Trophoblast cell (in vitro differentiated cells and primary cell): Measurements from ENCODE around the gene GPR87.

Source experiments
- DNase-seq, 2 donors: peaks; one replicate each; pipeline ENCODE4 v3.0.0-alpha.2; 2016
- H2AFZ ChIP-seq: 2 replicates; pipeline ENCODE4 v1.6.1; 2013; ENCODE audit warnings: low read length, moderate library complexity, mild to moderate bottlenecking; ENCODE audit not compliant: insufficient read depth, poor library complexity
- H2AK5ac ChIP-seq: 2 replicates; pipeline ENCODE4 v1.6.1; 2013; ENCODE audit warnings: mild to moderate bottlenecking, low read length
- H2BK120ac ChIP-seq: 2 replicates; pipeline ENCODE4 v1.6.1; 2013; ENCODE audit warnings: low read length, mild to moderate bottlenecking, moderate library complexity; ENCODE audit not compliant: insufficient read depth, poor library complexity
- H2BK12ac ChIP-seq: 2 replicates; pipeline ENCODE4 v1.6.1; 2013; ENCODE audit warnings: mild to moderate bottlenecking, low read length, moderate library complexity
- H2BK5ac ChIP-seq: 2 replicates; pipeline ENCODE4 v1.6.1; 2013; ENCODE audit warnings: low read length, low read depth, moderate library complexity, mild to moderate bottlenecking; ENCODE audit not compliant: poor library complexity
- H3K14ac ChIP-seq: 2 replicates; pipeline ENCODE4 v1.6.1; 2013; ENCODE audit warnings: mild to moderate bottlenecking, low read length
- H3K18ac ChIP-seq: 2 replicates; pipeline ENCODE4 v1.6.1; 2013; ENCODE audit warnings: mild to moderate bottlenecking, low read length
- H3K23ac ChIP-seq: 2 replicates; pipeline ENCODE4 v1.6.1; 2013; ENCODE audit warnings: low read length
- H3K27ac ChIP-seq: 2 replicates; pipeline ENCODE4 v1.5.1; 2013; ENCODE audit warnings: low read depth, mild to moderate bottlenecking, inconsistent platforms, low read length, moderate library complexity
- H3K27me3 ChIP-seq: 2 replicates; pipeline ENCODE4 v1.6.1; 2013; ENCODE audit warnings: inconsistent platforms, mild to moderate bottlenecking, low read length, moderate library complexity; ENCODE audit not compliant: insufficient read depth
- H3K36me3 ChIP-seq, 2 experiments: 1 replicate in 1 of 2; 2 replicates in 1 of 2; pipeline ENCODE4 v1.6.1; 2013; ENCODE audit warnings: low read length in 2 of 2, mild to moderate bottlenecking in 2 of 2, moderate library complexity in 1 of 2; ENCODE audit not compliant: insufficient read depth in 2 of 2, control insufficient read depth in 1 of 2
- H3K4ac ChIP-seq: 2 replicates; pipeline ENCODE4 v1.6.1; 2013; ENCODE audit warnings: low read depth, mild to moderate bottlenecking, low read length, moderate library complexity
- H3K4me1 ChIP-seq, 2 experiments: 1 replicate in 1 of 2; 2 replicates in 1 of 2; pipeline ENCODE4 v1.6.1; 2013; ENCODE audit warnings: low read length in 2 of 2, mild to moderate bottlenecking in 2 of 2, moderate library complexity in 1 of 2; ENCODE audit not compliant: insufficient read depth in 2 of 2, control insufficient read depth in 1 of 2
- H3K4me2 ChIP-seq: 2 replicates; pipeline ENCODE4 v1.6.1; 2013; ENCODE audit warnings: inconsistent platforms, mild to moderate bottlenecking, low read length, moderate library complexity
- H3K4me3 ChIP-seq: 2 replicates; pipeline ENCODE4 v1.5.1; 2013; ENCODE audit warnings: mild to moderate bottlenecking, low read depth, low read length, inconsistent platforms
- H3K79me1 ChIP-seq: one replicate; pipeline ENCODE4 v1.6.1; 2013; ENCODE audit warnings: low read length
- H3K79me2 ChIP-seq: 2 replicates; pipeline ENCODE4 v1.6.1; 2013; ENCODE audit warnings: low read length, mild to moderate bottlenecking; ENCODE audit not compliant: control insufficient read depth, insufficient read depth, poor library complexity
- H3K9ac ChIP-seq: 2 replicates; pipeline ENCODE4 v1.6.1; 2013; ENCODE audit warnings: mild to moderate bottlenecking, low read length
- H3K9me3 ChIP-seq: 2 replicates; pipeline ENCODE4 v1.6.1; 2013; ENCODE audit warnings: low read depth, mild to moderate bottlenecking, control low read depth, inconsistent platforms, low read length; ENCODE audit not compliant: insufficient read depth
- H4K12ac ChIP-seq: 2 replicates; pipeline ENCODE4 v1.6.1; 2013; ENCODE audit warnings: low read depth, mild to moderate bottlenecking, low read length, moderate library complexity
- H4K8ac ChIP-seq: 2 replicates; pipeline ENCODE4 v1.6.1; 2013; ENCODE audit warnings: low read depth, mild to moderate bottlenecking, low read length, moderate library complexity
- H4K91ac ChIP-seq: one replicate; pipeline ENCODE4 v1.6.1; 2013; ENCODE audit warnings: low read depth, mild to moderate bottlenecking, low read length, moderate library complexity
- WGBS: extraction: QIAGEN DNeasy Blood & Tissue Kit; methylation state at CpG from one replicate; pipeline ENCODE4 v1.1.7; 2013; ENCODE audit warnings: missing lambda C conversion rate; ENCODE audit not compliant: insufficient read length, insufficient coverage; ENCODE audit errors: extremely low coverage; 5-methylcytosine and 5-hydroxymethylcytosine counted together

Gene GPR87

DNA sequence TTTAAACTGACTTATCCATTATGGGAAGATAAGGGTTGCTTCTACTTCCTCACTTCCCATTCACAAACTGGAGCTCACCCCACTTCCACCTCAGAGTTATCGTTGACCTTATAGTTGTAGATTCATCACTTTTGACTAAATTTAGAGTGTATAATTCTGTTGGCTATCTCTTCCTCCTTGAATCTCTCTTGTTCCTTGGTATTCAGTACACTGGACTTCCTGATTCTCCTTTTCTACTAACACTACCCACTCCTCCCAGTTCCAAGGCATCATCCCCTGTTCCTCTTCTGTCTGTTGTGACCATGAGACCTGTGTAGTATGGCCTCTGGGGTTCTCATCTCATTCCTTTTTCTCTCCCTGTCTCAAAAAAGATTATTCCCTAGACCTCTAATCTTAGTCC lies 5.9 kb upstream of the GPR87 start:
- Histone ChIP-seq H2BK5ac (no peak overlapping the region), H3K9me3 (no peaks in the 10 kb centered on the region), H3K4me1 (peaks cover 0 to 3% of the 10 kb centered on the region in 2 experiments), H3K79me1 (no peaks in the 10 kb centered on the region), H2AFZ (no peak overlapping the region), H2BK120ac (no peak overlapping the region), H3K27ac (no peak overlapping the region), H3K9ac (no peak overlapping the region), H3K14ac (no peak overlapping the region), H4K12ac (no peak overlapping the region), H2BK12ac (no peak overlapping the region), H3K36me3 (no peaks in the 10 kb centered on the region), H2AK5ac (no peak overlapping the region), H4K8ac (no peak overlapping the region), H3K4ac (no peak overlapping the region), H3K4me2 (no peak overlapping the region), H3K23ac (no peak overlapping the region), H3K18ac (no peak overlapping the region), H3K4me3 (no peak overlapping the region), H3K27me3 (no peaks in the 10 kb centered on the region), H4K91ac (no peak overlapping the region), H3K79me2 (no peaks in the 10 kb centered on the region)
- no peak for DNase-seq
- WGBS: no CpG with 5 or more reads among the region's 1 CpG

DNA sequence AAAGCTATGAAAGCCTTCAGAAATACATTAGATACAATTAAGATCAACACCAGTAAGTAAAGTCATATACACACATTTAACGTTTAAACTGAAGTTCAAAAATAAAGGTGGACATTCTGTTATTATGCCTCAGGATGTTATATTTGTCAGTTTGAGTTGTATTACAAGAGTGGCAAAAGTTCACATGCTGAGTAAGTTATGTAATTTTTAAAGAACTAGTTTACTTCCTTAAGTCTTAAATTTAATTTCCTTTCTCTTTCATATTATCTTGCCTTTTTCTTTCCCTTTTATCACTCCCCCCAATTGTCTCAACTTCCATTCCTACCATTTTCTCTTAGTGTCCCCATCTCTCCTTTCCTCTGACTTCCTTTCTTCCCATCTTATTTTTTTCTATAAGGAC lies 4.9 kb upstream of the GPR87 start:
- Histone ChIP-seq H3K27ac (no peak overlapping the region), H3K4me2 (no peak overlapping the region), H3K4me3 (no peak overlapping the region), H4K8ac (no peak overlapping the region), H3K79me1 (peaks cover under 1% of the 10 kb centered on the region), H2AFZ (no peak overlapping the region), H2BK120ac (no peak overlapping the region), H3K23ac (no peak overlapping the region), H3K9me3 (no peaks in the 10 kb centered on the region), H3K14ac (no peak overlapping the region), H3K27me3 (no peaks in the 10 kb centered on the region), H3K4me1 (peaks cover 0 to 4% of the 10 kb centered on the region in 2 experiments), H2BK5ac (no peak overlapping the region), H3K36me3 (no peaks in the 10 kb centered on the region), H3K4ac (no peak overlapping the region), H3K18ac (no peak overlapping the region), H4K12ac (no peak overlapping the region), H4K91ac (no peak overlapping the region), H2AK5ac (no peak overlapping the region), H2BK12ac (no peak overlapping the region), H3K9ac (no peak overlapping the region), H3K79me2 (no peaks in the 10 kb centered on the region)
- DNase-seq: no peak
- WGBS: no CpG with 5 or more reads among the region's 1 CpG

DNA sequence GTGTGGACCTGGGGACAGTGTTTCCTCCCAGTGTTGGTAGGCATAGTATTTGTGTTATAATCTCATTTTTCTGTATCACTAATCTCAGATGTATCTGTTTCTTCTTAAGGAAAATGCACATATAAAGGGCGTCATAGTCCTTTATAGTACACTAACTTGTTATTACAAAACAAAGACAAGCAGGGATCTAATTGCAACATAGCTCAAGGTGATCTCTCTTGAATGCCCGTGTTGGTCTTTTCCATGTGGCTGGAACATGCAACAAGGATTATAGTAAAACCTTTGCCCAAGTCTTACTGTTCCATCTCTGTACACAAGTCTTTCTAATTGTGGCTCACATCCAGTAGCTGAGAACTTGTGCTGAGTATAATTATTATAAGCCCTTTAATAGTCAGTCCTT lies 3.5 kb upstream of the GPR87 start:
- H3K79me2 ChIP-seq: no peaks in the 10 kb centered on the region
- no peak overlapping the region for H3K27ac ChIP-seq
- H4K12ac ChIP-seq: no peak overlapping the region
- no peak overlapping the region for H3K9ac ChIP-seq
- no peak for DNase-seq
- H3K4me1 ChIP-seq: peaks cover 0 to 4% of the 10 kb centered on the region in 2 experiments
- no peak overlapping the region for H3K14ac ChIP-seq
- no peak overlapping the region for H2BK120ac ChIP-seq
- no peak overlapping the region for H2BK5ac ChIP-seq
- H2AK5ac ChIP-seq: no peak overlapping the region
- H3K36me3 ChIP-seq: no peaks in the 10 kb centered on the region
- H3K79me1 ChIP-seq: peaks cover 4% of the 10 kb centered on the region
- no CpG with 5 or more reads among the region's 2 CpGs for WGBS
- no peak overlapping the region for H2BK12ac ChIP-seq
- H3K4ac ChIP-seq: no peak overlapping the region
- no peak overlapping the region for H4K8ac ChIP-seq
- no peak overlapping the region for H4K91ac ChIP-seq
- H3K9me3 ChIP-seq: no peaks in the 10 kb centered on the region
- no peaks in the 10 kb centered on the region for H3K27me3 ChIP-seq
- no peak overlapping the region for H3K23ac ChIP-seq
- no peak overlapping the region for H2AFZ ChIP-seq
- H3K4me2 ChIP-seq: no peak overlapping the region
- no peak overlapping the region for H3K4me3 ChIP-seq
- no peak overlapping the region for H3K18ac ChIP-seq

DNA sequence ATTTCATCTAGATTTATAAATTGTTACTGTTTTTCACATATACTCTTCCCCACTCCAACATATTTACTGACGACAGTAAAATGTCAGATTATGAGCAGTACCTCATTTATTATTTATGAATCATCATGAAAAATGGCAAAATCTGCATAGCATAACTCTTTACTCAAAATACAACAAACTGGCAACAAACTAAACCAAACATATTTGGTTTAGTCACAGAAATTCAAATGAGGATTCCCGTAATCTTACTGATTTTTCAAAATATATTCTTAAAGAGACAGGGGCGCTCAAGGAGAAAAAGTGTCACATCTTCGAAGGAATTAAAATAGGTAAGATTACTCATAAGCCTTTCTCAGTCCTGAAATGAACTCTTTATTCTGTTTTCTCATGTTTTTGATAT lies 3.0 kb upstream of the GPR87 start:
- no peak overlapping the region for H2BK5ac ChIP-seq
- H4K8ac ChIP-seq: no peak overlapping the region
- H3K36me3 ChIP-seq: no peaks in the 10 kb centered on the region
- H3K27ac ChIP-seq: no peak overlapping the region
- no CpG with 5 or more reads among the region's 4 CpGs for WGBS
- no peak overlapping the region for H3K14ac ChIP-seq
- H2BK12ac ChIP-seq: no peak overlapping the region
- no peak overlapping the region for H3K18ac ChIP-seq
- no peak overlapping the region for H2BK120ac ChIP-seq
- no peak overlapping the region for H2AK5ac ChIP-seq
- no peaks in the 10 kb centered on the region for H3K79me2 ChIP-seq
- H3K9me3 ChIP-seq: no peaks in the 10 kb centered on the region
- no peak overlapping the region for H2AFZ ChIP-seq
- H3K27me3 ChIP-seq: no peaks in the 10 kb centered on the region
- H3K4me3 ChIP-seq: no peak overlapping the region
- H3K4ac ChIP-seq: no peak overlapping the region
- no peak overlapping the region for H4K91ac ChIP-seq
- H4K12ac ChIP-seq: no peak overlapping the region
- H3K79me1 ChIP-seq: peaks cover 8% of the 10 kb centered on the region
- peak in 1 of 2 donors; percentile 33 for DNase-seq
- H3K23ac ChIP-seq: no peak overlapping the region
- H3K9ac ChIP-seq: no peak overlapping the region
- H3K4me1 ChIP-seq: peaks cover 3 to 7% of the 10 kb centered on the region in 2 experiments
- H3K4me2 ChIP-seq: no peak overlapping the region
